ENCODE data around the gene MCF2.

- no peak for TF ChIP-seq CTCF (IDR thresholded peaks at IDR 0.05 in 2 of 3, conservative IDR thresholded peaks at IDR 0.05 in 1 of 3; ENCODE audit: control insufficient read depth in 2 of 3, extremely low read depth in 1 of 3, insufficient read depth in 1 of 3, low read depth in 3 of 3, low read length in 3 of 3)
- TF ChIP-seq EZH2 (IDR thresholded peaks at IDR 0.05; ENCODE audit: borderline replicate concordance, control insufficient read depth, low read depth, low read length): no peak
- no peak for TF ChIP-seq POLR2AphosphoS5 (IDR thresholded peaks at IDR 0.05; ENCODE audit: low read length)
- no peak for TF ChIP-seq CBX5 (IDR thresholded peaks at IDR 0.05; ENCODE audit: low read depth)
- TF ChIP-seq BCL3 (IDR thresholded peaks at IDR 0.05; ENCODE audit: borderline replicate concordance, insufficient read depth, low read depth, low read length, poor library complexity, severe bottlenecking): no peak
- no peak for TF ChIP-seq IKZF1 (conservative IDR thresholded peaks at IDR 0.05)
- no peak for TF ChIP-seq CEBPB (IDR thresholded peaks at IDR 0.05; ENCODE audit: borderline replicate concordance in 1 of 2, low read depth in 2 of 2, low read length in 2 of 2)
- TF ChIP-seq HDAC2 (IDR thresholded peaks at IDR 0.05): no peak
- TF ChIP-seq ATF2 (IDR thresholded peaks at IDR 0.05; ENCODE audit: low read length): no peak
- TF ChIP-seq MYC (IDR thresholded peaks at IDR 0.05; ENCODE audit: insufficient read depth, insufficient read length, insufficient replicate concordance, low read length, severe bottlenecking): no peak
- TF ChIP-seq E2F4 (IDR thresholded peaks at IDR 0.05; ENCODE audit: low read depth, low read length): no peak
- no peak for TF ChIP-seq CREM (IDR thresholded peaks at IDR 0.05; ENCODE audit: low read depth)
- no peak for TF ChIP-seq E4F1 (IDR thresholded peaks at IDR 0.05; ENCODE audit: borderline replicate concordance, partially characterized antibody)
- no peak for TF ChIP-seq PBX3 (IDR thresholded peaks at IDR 0.05; ENCODE audit: insufficient replicate concordance, low read depth, low read length)
Observed at GRCh38 chrX:139736151-139736550, 28.2 kb upstream of the MCF2 start.
